NB4 (cell line): Measurements from ENCODE around the gene CRIP3.

ENCODE experiments used
- DNase-seq: peaks from one replicate; pipeline ENCODE4 v3.0.0; 2010; ENCODE audit warnings: low read depth
- H3K4me3 ChIP-seq: one replicate; pipeline ENCODE4 v1.5.1; 2011; ENCODE audit warnings: mild to moderate bottlenecking, low read depth, low read length, moderate library complexity
- CTCF ChIP-seq: IDR thresholded peaks from one replicate; pipeline ENCODE4 v1.5.1; 2012; ENCODE audit warnings: low read depth, low read length
- MAX ChIP-seq: IDR thresholded peaks from 2 replicates; pipeline ENCODE4 v1.6.1; 2011; ENCODE audit warnings: low read depth, low read length
- MYC ChIP-seq: IDR thresholded peaks from 2 replicates; pipeline ENCODE4 v1.6.1; 2011; ENCODE audit warnings: low read depth, low read length
- POLR2A ChIP-seq: IDR thresholded peaks from 2 replicates; pipeline ENCODE4 v1.6.1; 2011; ENCODE audit warnings: mild to moderate bottlenecking; ENCODE audit not compliant: insufficient read length; ENCODE audit errors: extremely low read depth

CRIP3 gene

GRCh38 chr6:43292763-43293318 is 15.8 kb downstream of the CRIP3 start:
- H3K4me3 ChIP-seq: no peak overlapping the region
- DNase-seq: no peak
- no peak for TF ChIP-seq MAX
- TF ChIP-seq CTCF: no peak
- TF ChIP-seq POLR2A: no peak
- no peak for TF ChIP-seq MYC

GRCh38 chr6:43292341-43292740 is 16.3 kb downstream of the CRIP3 start:
- no peak for DNase-seq
- no peak overlapping the region for H3K4me3 ChIP-seq
- TF ChIP-seq POLR2A (no peak), MAX (no peak), CTCF (no peak), MYC (no peak)

- DNase-seq: no peak
- H3K4me3 ChIP-seq: no peak overlapping the region
- TF ChIP-seq CTCF: no peak
- no peak for TF ChIP-seq POLR2A
- TF ChIP-seq MAX: no peak
- TF ChIP-seq MYC: no peak
These were observed 16.9 kb downstream of the CRIP3 start for GRCh38 chr6:43291708-43292107.

GRCh38 chr6:43290905-43291355 is 17.7 kb downstream of the CRIP3 start:
- no peak for DNase-seq
- TF ChIP-seq MAX (no peak), CTCF (no peak), MYC (no peak), POLR2A (no peak)
- H3K4me3 ChIP-seq: no peak overlapping the region

- DNase-seq: no peak
- TF ChIP-seq POLR2A (no peak), CTCF (no peak)
- H3K4me3 ChIP-seq: no peak overlapping the region
These were observed 18.2 kb downstream of the CRIP3 start for GRCh38 chr6:43290339-43290904.
